GM04504 (cell line): Measurements from ENCODE around the gene GADD45B.
"Not testable (repeated sequence)": the region's sequence is repeated elsewhere in the genome, so short reads cannot be mapped to it uniquely, and the experiment has no call there.

Source experiments
- DNase-seq: peaks from one replicate; pipeline ENCODE4 v3.0.0-alpha.2; 2012; ENCODE audit warnings: low read depth

GADD45B gene

DNA sequence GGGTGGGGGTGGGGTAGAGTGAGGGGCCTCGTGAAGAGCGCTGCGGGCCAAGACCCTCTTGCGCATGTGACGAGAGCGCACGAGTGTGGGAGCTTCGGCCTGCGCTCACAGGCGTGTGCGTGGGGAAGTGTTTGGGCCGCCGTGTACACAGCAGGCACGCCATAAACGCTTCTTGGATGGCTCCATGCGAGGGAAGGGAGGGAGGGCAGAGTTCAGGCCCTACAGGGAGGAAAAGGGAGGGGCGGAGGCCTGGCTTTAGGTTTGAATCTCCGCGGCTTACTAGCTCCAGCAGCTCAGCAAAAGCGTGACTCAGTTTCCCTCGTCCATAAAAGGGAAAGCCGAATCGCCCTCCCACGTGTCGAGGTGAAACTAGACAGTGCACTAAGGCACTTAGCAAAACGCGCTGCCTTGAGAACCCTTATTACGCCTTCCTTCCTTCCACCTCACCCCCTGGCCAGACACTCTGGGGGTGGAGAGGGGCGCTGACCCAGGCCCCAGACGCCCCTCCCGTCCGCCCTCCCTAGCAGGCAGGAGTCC, 12.5 kb downstream of the GADD45B start:
- DNase-seq = no peak

DNA sequence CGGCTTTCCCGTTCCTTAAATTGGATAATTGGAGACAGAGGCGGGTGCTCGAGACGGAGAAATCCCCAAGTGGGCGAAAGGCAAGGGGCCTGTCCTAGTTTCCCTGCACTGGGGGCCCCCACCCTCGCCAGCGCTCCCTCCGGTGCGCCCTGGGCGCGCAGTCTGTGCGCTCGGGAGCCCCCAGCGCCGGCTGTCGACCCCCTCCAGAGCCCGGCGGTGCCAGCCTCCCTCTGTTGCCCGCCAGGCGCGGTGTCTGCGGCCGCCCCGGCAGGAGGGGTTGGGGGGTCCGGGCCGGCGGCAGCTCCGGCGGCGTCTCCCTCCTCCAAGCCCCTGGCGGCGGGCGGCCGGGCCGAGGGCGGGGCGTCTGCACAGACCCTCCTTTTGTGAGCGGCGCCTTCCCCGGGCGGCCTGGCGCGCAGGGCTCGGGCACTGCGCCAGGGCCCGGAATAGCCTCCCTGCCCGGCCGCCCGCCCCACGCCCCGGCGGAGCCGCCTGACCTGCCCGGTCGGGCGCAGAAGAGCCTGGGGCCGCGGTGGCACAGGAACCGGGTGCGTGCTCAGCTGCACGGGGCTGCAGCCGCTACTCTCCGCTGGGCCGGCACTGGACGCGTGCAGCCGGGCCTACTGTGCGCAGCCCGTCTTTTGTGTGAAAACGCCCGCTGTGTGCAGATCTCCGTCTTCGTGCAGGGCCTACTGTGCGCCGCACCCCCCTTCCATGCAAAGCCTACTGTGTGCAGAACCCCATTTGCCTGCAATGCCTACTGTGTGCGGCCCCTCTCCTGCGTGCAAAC, 13.2 kb downstream of the GADD45B start:
- DNase-seq = no peak

DNA sequence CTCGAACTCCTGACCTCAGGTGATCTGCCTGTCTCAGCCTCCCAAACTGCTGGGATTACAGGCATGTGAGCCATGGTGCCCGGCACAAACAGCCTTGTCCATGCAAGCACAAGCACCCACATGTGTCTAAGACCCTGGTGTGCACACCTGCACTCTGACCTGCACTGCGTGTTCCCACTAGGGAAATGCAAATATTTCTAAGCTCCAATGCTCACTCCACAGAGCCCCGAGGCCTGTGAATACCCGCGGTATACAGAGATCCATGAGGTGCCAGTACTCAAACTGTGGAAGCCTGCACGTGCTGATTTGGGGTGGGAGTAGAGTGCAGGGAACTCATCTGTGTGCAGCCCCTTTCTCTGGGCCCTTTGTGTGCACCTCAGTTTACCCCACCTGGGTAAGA, 14.7 kb downstream of the GADD45B start:
- no peak for DNase-seq

DNA sequence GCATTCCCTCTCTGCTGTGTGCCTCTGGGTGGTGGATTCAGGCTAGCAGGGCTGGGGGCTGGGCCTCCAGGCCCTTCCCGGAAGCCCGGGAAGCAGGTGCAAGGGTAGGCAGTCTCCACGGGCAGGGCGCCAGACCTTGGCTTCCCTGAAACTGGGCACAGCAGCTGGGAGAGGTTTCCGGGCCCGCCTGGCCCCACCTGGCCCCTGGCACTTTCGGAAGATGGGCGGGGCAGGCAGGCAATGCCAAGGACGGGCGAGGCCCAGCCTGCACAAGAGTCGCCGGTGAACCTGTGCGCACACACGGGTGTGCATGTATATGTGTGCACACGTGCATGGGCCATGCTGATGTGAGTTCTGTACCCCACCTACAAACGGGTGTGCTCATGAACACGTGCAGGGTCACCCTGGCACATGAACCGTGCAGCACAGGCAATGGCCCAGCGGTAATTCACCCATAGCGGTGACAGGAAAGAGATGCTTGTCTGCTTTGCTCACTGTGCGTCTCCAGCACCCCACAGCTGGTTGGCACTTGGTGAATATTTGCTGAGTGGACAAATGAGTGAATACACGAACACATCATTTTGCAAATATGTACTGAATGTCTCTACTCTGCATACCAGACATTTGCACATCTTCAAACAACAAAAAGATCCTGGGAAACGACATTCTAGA, 15.3 kb downstream of the GADD45B start:
- peak; percentile 82 for DNase-seq

DNA sequence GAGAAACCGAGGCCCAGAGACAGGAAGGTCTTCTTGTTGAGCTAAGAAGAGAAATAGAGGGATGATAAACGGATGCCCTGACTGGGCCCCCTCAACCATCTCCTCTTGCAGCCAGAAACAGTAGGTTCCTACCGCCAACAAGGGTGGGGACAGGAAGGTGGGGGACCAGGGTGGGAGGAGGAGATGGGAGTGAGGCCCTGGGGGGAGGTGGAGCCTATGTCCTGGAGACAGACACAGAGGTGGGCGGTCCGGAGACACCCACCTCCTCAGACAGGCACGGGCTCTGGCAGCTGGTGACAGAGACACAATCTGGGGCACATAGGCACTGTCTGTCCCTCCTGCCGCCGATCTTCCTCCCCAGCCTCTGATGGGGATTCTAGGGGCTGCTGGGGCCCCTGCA, 16.9 kb downstream of the GADD45B start:
- no peak for DNase-seq

DNA sequence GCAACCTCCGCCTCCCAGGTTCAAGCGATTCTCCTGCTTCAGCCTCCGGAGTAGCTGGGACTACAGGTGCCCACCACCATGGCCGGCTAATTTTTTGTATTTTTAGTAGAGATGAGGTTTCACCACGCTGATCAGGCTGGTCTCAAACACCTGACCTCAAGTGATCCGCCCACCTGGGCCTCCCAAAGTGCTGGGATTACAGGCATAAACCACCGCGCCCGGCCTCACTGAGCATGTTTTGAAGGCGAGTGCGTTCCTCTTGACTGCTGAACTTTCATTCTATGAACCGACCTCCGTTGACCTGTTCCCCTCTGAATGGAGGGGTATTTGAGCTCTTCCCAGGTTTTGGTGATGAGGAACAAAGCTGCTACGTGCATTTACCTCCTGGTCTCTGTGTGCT, 17.5 kb downstream of the GADD45B start:
- DNase-seq = not testable (repeated sequence)

DNA sequence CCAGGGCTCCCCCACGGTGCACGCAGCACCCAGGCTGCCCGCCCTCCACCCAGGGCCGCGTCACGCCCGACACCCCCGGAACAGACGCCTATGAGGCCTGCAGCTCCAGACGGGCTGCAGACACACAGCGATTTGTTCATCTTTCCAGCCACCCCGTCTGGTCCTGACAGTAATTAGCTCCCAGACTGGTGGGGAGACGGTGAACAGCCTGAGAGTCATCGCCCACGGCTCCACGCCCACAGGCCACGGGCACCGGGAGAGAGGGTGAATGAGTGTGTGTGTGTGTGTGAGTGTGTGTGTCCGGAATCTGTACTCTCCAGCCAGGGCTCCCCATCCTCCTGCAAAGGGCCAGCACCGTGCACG, 18.1 kb downstream of the GADD45B start:
- peak; percentile 57 for DNase-seq

DNA sequence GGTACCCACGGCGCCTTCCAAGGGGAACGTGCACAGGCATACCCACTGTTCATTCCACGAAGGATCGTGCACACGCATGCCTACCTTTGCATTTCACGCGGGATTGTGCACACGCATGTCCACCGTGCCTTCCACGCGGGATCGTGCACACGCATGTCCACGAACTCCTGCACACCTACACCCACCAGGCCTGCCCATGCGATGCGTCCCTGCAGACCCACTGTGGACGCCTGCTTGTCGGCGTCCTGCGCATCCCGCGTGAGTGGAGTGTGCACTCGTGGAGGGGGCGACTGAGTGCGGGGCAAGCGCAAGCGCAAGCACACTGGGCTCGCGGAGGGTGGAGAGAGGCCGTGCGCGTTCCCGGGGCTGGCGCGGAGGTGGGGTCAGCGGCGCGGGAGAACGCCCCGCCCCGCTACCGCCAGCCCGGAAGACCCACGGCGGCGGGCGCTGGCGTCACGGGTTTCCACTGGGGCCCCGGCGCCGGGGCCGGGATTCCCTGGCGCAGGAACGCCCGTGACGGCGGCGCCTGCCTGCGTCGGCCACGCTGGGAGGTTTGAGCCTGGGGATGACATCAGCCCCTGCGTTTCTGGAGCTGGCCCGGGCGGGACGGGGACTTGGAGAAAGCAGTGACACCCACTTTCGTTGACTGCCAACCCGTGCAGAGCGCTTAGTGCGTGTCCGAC, 18.7 kb downstream of the GADD45B start:
- DNase-seq = peak; percentile 64

DNA sequence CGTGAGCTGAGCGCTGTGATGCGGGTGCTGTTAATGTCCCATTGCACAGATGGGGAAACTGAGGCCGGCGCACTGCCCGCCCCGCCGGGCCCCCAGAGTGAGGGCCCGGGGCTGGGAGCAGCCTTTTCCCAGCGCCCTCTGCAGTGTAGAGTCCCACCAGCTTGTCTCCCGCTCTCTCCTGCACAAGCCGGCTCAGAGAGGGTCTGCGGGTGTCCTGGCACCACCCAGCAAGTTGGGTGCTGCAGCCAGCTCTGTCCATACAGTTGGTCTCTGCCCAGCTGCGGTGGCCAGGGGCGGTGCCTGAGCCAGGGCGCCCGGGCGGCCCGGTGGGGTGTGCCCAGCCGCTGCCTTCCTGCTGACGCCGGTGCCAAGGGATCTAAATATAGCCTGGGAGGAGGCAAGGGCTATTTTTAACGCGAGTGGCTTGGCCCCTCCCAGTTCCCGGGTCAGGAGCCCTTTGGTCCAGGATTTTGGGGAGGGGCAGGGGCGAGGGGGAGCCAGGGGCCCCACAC, 19.3 kb downstream of the GADD45B start:
- DNase-seq = no peak

DNA sequence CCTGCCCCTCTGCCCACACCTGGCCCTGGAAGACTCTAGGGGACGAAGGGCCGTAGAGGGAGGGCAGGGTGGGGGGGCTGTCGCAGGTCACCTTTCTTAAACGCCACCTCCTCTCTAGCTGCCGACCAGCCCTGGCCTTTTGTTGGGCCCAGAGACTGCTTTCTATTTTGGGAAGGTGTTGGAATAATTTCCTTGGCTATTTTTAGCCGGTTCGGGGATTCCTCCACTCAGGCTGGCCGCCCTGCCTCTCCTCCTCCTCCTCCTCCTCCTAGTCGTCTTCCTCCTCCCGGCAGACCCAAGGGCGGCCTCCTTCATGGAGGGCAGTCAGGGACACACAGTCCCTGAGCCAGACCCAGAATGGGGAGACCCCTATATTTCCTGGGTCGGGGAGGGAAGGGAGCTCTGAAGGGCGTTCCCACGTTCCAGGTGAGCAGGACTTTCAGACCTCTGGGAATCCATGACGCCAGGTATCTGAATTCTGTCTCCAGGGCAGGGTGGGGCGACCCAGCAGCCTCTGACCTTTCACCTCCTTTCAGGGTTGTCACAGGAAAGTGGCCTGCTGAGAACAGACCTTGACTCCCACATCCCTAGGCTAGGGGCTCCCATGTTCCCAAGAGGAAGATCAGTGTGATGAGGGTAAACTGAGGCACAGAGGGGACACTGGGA, 19.9 kb downstream of the GADD45B start:
- no peak for DNase-seq

DNA sequence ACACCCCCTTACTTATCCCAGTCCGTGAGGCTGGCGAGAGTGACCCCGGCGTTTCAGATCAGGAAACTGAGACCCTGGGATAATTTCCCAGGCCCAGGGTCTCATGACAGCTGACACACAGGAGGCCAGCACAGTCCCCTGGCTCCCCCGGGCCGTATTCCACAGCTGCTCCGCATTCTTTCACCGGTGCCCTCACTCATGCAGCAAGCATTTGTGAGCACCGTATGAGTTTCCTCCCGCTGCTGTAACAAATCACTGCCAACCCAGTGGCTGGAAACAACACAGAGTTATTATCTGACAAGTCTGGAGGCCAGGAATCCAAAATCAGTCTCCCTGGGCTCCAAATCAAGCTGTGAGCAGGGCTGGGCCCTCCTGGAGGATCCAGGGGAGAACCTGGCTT, 21.3 kb downstream of the GADD45B start:
- no peak for DNase-seq

DNA sequence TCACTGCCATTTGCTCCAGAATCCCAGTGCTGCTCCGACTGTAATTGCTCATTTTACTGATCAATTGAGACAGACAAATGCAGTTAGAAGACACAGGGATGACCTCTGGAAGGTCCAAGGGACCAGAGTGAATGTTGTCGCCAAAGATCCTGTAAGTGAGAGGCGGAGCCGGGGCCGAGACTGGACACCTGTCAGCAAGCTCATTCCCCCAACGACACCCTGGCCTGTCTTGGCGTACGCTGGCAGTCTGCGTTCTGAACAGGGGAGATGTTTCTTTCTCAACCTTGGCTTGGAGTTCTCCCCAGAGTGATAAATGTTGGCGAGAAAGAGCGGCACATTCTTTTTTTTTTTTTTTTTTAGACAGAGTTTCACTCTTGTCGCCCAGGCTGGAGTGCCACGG, 24.2 kb downstream of the GADD45B start:
- DNase-seq = no peak

DNA sequence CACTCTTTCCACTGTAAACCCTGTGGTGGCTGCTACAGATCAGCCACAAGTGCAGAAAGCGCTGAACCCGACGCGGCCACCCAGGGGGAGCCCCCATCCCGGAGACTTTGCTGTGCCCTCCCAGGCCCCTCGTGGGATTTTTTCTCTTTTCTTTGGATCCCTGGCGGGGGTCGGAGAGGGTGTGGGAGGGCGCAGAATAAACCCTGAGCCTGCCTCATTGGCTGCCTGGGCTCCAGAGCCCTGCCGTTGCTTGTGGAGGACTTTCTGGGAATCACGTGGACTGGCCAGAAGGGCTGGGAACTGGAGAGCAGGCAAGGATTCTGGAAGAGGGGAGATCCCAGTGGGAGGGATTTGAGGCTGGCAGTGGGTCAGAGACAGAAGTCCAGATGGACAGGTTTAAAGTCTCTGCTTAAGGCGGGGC, 24.9 kb downstream of the GADD45B start:
- no peak for DNase-seq

DNA sequence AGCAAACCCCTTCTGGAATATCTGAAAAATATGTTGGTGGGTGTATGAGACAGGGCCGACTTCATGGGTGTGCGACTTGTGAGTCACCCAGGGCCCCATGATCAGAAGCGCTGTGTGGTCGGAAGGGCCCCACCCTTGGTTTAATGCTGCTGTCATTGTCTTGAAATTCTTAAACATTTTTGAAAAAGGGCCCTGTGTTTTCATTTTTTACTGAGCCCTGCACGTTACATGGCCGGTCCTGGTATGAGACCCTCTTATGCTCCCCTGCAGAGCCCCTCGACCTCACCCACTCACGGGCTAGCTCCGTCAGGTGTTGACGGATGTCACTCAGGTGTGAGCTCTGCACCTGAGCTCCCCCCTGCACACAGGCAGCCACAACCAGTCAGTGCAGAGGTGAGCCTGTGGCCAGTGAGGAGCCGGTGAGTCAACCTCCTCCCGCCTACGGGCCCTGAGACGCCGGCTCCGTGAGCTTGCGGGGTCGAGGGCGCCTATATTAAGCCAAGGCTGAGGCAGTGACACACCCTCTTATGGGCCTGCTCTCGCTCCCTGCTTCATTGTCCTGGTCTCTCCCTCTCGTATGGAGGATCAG, 27.7 kb downstream of the GADD45B start:
- DNase-seq = peak; percentile 70

DNA sequence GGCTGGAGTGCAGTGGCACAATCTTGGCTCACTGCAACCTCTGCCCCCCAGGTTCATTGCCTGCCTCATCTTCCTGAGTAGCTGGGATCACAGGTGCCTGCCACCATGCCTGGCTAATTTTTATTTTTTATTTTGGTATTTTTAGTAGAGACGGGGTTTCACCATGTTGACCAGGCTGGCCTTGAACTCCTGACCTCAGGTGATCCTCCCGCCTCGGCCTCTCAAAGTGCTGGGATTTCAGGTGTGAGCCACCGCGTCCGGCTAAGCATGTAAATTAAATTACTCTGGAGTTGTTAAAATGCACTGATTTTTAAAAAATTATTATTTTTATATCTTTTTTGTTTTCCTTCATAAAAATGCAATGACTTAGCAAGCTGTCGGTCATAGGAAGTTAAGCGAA, 30.7 kb downstream of the GADD45B start:
- DNase-seq = not testable (repeated sequence)

DNA sequence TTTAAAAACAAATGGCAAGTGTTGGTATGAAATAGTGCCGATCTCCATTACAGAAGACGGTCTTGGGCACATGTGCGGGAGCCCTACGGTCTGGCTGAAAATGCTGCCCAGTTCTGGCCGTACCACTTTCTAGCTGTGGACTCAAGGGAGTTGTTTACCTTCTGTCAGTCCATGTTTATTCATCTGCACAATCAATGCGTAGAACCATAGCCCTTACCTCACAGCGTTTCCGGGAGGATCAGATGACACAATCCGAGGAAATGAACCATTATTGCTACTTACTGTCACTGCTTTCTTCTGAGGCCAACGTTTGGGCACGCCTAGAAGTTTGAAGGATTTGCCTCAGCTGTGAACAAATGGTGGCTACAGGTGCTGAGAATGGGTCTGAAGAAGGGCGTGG, 31.2 kb downstream of the GADD45B start:
- no peak for DNase-seq

DNA sequence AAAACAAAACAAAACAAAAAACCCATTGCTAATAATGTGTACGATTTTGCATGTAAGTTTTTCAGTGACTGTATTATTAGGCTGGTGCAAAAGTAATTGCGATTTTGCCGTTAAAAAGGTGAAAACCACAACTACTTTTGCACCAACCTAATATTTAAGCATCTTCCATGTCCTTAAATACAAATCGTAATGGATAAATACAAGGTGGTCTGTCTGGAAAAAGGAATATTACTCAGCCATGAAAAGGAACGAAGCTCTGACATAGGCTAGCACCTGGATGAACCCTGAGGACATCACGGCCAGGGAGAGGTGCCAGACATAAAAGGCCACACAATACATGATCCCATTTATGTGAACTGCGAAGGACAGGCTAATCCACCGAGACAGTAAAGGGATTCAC, 33.2 kb downstream of the GADD45B start:
- DNase-seq = no peak

DNA sequence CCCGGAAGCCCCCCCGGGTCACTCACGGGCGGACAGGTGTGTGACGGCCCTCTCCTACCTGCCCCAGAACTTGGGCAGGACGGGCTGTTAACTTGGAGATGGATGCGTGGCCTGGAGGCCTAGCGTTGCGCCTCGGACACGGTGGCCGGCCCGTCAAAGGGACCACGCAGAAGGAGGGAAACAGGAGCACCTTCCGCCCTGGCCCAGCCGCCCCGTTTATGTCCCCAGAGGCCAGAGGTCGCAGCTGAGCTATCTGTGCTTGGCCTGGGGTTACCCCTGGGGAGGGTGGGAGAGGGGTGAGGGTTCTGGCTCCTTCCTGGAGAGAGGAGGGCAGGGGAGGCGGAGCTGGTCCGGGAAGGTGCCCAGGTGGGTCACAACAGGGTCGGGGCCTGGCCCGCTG, 35.6 kb downstream of the GADD45B start:
- no peak for DNase-seq

DNA sequence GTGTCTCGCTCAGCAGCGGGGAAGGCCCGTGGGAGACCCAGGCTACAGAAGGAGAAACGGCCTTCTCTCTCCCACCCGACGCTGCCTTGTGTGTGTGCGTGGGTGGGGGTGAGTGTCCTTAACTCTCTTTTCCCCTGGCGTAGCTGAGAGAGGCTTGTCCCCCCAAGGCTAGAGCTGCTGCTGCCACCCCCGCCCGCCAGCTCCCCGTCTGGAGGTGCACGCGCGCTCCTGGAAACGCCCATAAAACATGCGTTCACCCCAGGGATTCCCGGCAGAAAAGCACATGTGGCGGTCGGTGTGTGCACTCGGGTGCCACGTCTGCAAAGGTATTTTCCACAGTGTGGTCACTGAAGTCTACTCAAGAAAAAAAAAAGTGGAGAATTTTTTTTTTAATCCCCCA, 36.1 kb downstream of the GADD45B start:
- no peak for DNase-seq

DNA sequence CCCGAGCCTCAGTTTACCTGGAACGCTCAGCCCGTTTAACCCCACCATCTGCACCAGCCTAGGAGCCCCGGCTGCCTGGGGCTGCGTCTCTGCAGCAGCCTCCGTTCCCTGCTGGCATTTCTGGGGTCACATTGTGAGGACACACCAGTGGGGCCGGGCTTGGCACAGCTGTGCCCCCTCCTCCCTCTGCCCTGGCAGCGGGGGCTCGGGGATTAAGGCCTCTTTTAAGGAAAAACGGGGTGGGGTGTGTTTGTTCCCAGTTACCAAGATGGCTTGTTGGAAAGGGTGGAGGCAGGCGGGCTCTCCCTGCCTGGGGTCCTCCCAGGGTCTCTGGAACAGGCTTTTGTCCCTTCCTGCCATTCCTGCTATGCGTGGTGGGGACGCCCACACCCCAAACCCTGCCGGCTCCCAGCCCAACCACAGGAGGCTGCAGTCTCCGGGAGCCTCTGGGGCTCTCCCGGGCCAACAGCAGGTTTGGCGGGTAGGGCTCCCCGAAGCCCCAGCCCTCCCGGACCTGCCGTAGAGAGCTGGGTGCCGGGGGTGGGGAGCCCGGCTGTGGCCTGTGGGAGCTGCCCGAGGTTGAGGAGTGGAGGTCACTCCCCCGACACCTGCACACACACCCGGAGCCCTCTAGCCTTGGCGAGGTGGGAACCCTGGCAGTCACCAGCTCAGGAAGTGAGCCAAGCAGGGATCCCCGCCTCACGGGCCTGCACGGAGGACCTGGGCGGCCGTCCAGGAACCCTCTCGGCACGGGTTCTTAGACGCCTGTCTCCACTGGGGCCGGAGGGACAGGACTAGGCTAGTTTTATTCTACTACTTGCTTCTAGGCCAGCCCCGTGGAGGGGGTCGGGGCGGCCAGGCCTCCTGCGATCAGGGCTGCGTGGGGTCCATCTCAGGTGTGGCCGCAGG, 36.9 kb downstream of the GADD45B start:
- no peak for DNase-seq
